K562 (cell line): ENCODE results near the gene TMEM156. TPM values are rescaled to one million over a fixed set of nuclear protein-coding genes. Genes with fewer than 3 reads are reported as not detected.

Experiments used
- ATAC-seq: fragments of 200-7000 bp; cut with Tn5 transposase; 3 replicates; pipeline ENCODE4 v1.9.1; 2020; ENCODE audit warnings: moderate library complexity
- BruUV-seq: library from RNA; stranded (reverse); fragments of 400-500 nt; replicated peaks from 2 replicates; lab custom pipeline; 2021; lab: Mats Ljungman, UMichigan
- CTCF ChIA-PET: fragments of 300-600 bp; formaldehyde crosslinking; extraction: SDS; loops from one replicate; lab custom pipeline; 2021; ENCODE audit warnings: low intra/inter-chr PET ratio; lab: Yijun Ruan, JAX
- POLR2A ChIA-PET: fragments of 300-600, 350-650 bp; sonication (Branson Sonifier 250); formaldehyde crosslinking; extraction: SDS; loops from one replicate; lab custom pipeline; 2021; ENCODE audit warnings: antibody characterized with exemption, inconsistent platforms; lab: Yijun Ruan, JAX
- DNase-seq, 4 experiments: peaks; one replicate each; pipeline versions ENCODE4 v3.0.0 to v3.0.0-alpha.2; 2011 to 2018; ENCODE audit warnings: low spot score in 3 of 4, mixed read lengths in 3 of 4; ENCODE audit errors: extremely low read depth in 1 of 4
- FAIRE-seq: peaks from 2 replicates; lab custom pipeline; 2011; peaks lifted over from hg19 to GRCh38; lab: Jason Lieb, UNC
- H2AFZ ChIP-seq: 2 replicates; pipeline ENCODE4 v1.6.0; 2011; ENCODE audit warnings: low read depth, low read length, control low read depth, inconsistent platforms
- H3K27ac ChIP-seq: fragments of 200-600 bp; 3 replicates; pipeline ENCODE4 v1.8.0; 2011; ENCODE audit warnings: low read depth, mild to moderate bottlenecking, control low read depth, inconsistent platforms, low read length, moderate library complexity, mixed read lengths; ENCODE audit errors: extremely low read depth
- H3K27me3 ChIP-seq, 2 experiments: fragments of 300-600 bp in 1 of 2; 2 replicates in 1 of 2; 3 replicates in 1 of 2; pipeline versions ENCODE4 v1.6.0 to v1.8.0; 2011; ENCODE audit warnings: inconsistent platforms in 2 of 2, low read length in 2 of 2, mild to moderate bottlenecking in 1 of 2, mixed read lengths in 1 of 2, moderate library complexity in 1 of 2; ENCODE audit not compliant: control insufficient read depth in 2 of 2, insufficient read depth in 2 of 2
- H3K36me3 ChIP-seq: fragments of 300-600 bp; 3 replicates; pipeline ENCODE4 v1.8.0; 2011; ENCODE audit warnings: mild to moderate bottlenecking, low read length, inconsistent platforms; ENCODE audit not compliant: control insufficient read depth, insufficient read depth
- H3K4me1 ChIP-seq, 2 experiments: fragments of 200-600 bp in 1 of 2; replicated peaks in 1 of 2; 2 replicates in 1 of 2; 3 replicates in 1 of 2; pipeline versions ENCODE4 v1.5.1 to v1.8.0; 2011; ENCODE audit warnings: inconsistent platforms in 2 of 2, low read length in 2 of 2, mild to moderate bottlenecking in 1 of 2, mixed read lengths in 1 of 2, moderate library complexity in 1 of 2; ENCODE audit not compliant: control insufficient read depth in 2 of 2, insufficient read depth in 2 of 2
- H3K4me2 ChIP-seq: 2 replicates; pipeline ENCODE4 v1.6.1; 2011; ENCODE audit warnings: low read length, control low read depth, inconsistent platforms, mixed read lengths; ENCODE audit not compliant: insufficient read depth
- H3K4me3 ChIP-seq: fragments of 200-600 bp; sonication (generic), shearing (Covaris generic); 2 replicates; pipeline ENCODE4 v1.5.1; 2016; ENCODE audit warnings: control low read depth, inconsistent platforms
- H3K79me2 ChIP-seq: fragments of 200-600 bp; 3 replicates; pipeline ENCODE4 v1.8.0; 2011; ENCODE audit warnings: low read length, inconsistent platforms; ENCODE audit not compliant: control insufficient read depth, insufficient read depth
- H3K9ac ChIP-seq, 2 experiments: 2 replicates each; pipeline versions ENCODE4 v1.6.0 to v1.6.1; 2011; ENCODE audit warnings: low read depth in 2 of 2, low read length in 2 of 2, control low read depth in 1 of 2, inconsistent platforms in 1 of 2, mild to moderate bottlenecking in 1 of 2, mixed read lengths in 1 of 2; ENCODE audit not compliant: insufficient read depth in 1 of 2
- H3K9me1 ChIP-seq: one replicate; pipeline ENCODE4 v1.6.0; 2011; ENCODE audit warnings: inconsistent platforms, mild to moderate bottlenecking, low read length, moderate library complexity; ENCODE audit not compliant: control insufficient read depth, insufficient read depth
- H3K9me3 ChIP-seq: replicated peaks from 2 replicates; pipeline ENCODE4 v1.5.1; 2011; ENCODE audit warnings: low read depth, low read length, inconsistent platforms; ENCODE audit not compliant: control insufficient read depth, insufficient read depth
- H4K20me1 ChIP-seq: replicated peaks from 2 replicates; pipeline ENCODE4 v1.6.1; 2011; ENCODE audit warnings: low read length, inconsistent platforms, mixed read lengths; ENCODE audit not compliant: control insufficient read depth, insufficient read depth
- ATF1 ChIP-seq, 2 experiments: fragments of 450-650 bp in 1 of 2; IDR thresholded peaks; 2 replicates each; pipeline ENCODE4 v1.6.1; 2016; ENCODE audit warnings: missing compliant biosample characterization in 1 of 2, missing genetic modification characterization in 1 of 2
- BCL6 ChIP-seq: fragments of 250-450 bp; sonication (Bioruptor Pico); IDR thresholded peaks from 2 replicates; pipeline ENCODE4 v1.4.0; 2020
- C11orf30 ChIP-seq: fragments of 450-650 bp; IDR thresholded peaks from 2 replicates; pipeline ENCODE4 v1.6.1; 2016; ENCODE audit warnings: low read depth, mild to moderate bottlenecking
- DIDO1 ChIP-seq: fragments of 450-650 bp; IDR thresholded peaks from 2 replicates; pipeline ENCODE4 v1.6.1; 2016; ENCODE audit warnings: low read depth, missing biosample characterization, missing genetic modification characterization
- FOXJ2 ChIP-seq: fragments of 200-800 bp; sonication (Bioruptor generic); IDR thresholded peaks from 2 replicates; pipeline ENCODE4 v1.6.1; 2016; ENCODE audit warnings: missing genetic modification characterization, missing compliant biosample characterization
- FOXK2 ChIP-seq, 2 experiments: fragments of 450-650 bp; IDR thresholded peaks in 1 of 2; conservative IDR thresholded peaks in 1 of 2; 2 replicates each; pipeline ENCODE4 v1.6.1; 2016; ENCODE audit warnings: low read depth in 2 of 2, mild to moderate bottlenecking in 1 of 2
- GABPA ChIP-seq: fragments of 200-800 bp; sonication (Bioruptor generic); conservative IDR thresholded peaks from 2 replicates; pipeline ENCODE4 v1.6.1; 2016; ENCODE audit warnings: low read depth, missing genetic modification characterization, missing compliant biosample characterization
- NELFE ChIP-seq: IDR thresholded peaks from 2 replicates; pipeline ENCODE4 v1.6.1; 2011; ENCODE audit warnings: mild to moderate bottlenecking; ENCODE audit not compliant: insufficient read depth, insufficient read length
- SMARCA4 ChIP-seq: fragments of 450-650 bp; IDR thresholded peaks from 2 replicates; pipeline ENCODE4 v1.6.1; 2016
- ZNF316 ChIP-seq: fragments of 450-650 bp; IDR thresholded peaks from 2 replicates; pipeline ENCODE4 v1.6.1; 2016
- ZNF57 ChIP-seq: fragments of 450-650 bp; formaldehyde crosslinking; IDR thresholded peaks from 2 replicates; pipeline ENCODE4 v1.4.0; 2020; ENCODE audit warnings: mild to moderate bottlenecking, moderate library complexity
- ZNF75A ChIP-seq: fragments of 450-650 bp; formaldehyde crosslinking; IDR thresholded peaks from 2 replicates; pipeline ENCODE4 v1.4.0; 2020; ENCODE audit warnings: mild to moderate bottlenecking
- ZNF778 ChIP-seq: fragments of 450-650 bp; formaldehyde crosslinking; IDR thresholded peaks from 2 replicates; pipeline ENCODE4 v1.4.0; 2020; ENCODE audit warnings: mild to moderate bottlenecking, moderate library complexity
- in situ Hi-C: fragments of 300-500 bp; cut with MboI; formaldehyde crosslinking; loops from 4 replicates; pipeline ENCODE4 v1.15.0; 2018; ENCODE audit warnings: inconsistent platforms, mixed read lengths
- intact Hi-C: fragments of 100-400 bp; cut with micrococcal nuclease; formaldehyde crosslinking; loops from 2 replicates; pipeline ENCODE4 v1.14.2; 2022
- polyA plus RNA-seq, 8 experiments: library from polyadenylated mRNA; depleted of rRNA in 4 of 8; stranded (reverse) in 5 of 8; unstranded in 3 of 8; fragments of >200 nt; fragmentation: Nextera tagmentation in 2 of 8; fragmentation: Illumina TruSeq in 1 of 8; extraction: Ambion mirVana in 2 of 8; extraction: Trizol in 1 of 8; gene quantifications; 2 replicates each; pipeline versions ENCODE4 v1.2.1 to v1.2.3, GENCODE V29; 2011 to 2014; ENCODE audit warnings: inconsistent platforms in 1 of 8, missing spikeins in 1 of 8
- total RNA-seq, 7 experiments: library from RNA; depleted of rRNA in 6 of 7; stranded (reverse); fragments of >200 nt in 6 of 7; fragmentation: Illumina TruSeq in 2 of 7; extraction: Trizol in 2 of 7; gene quantifications; 2 replicates each; pipeline versions ENCODE4 v1.2.1 to v1.2.3, GENCODE V29; 2011 to 2021; ENCODE audit warnings: low replicate concordance in 1 of 7
- TF ChIP-seq, protein P1 (sequence below): fragments of 450-650 bp; IDR thresholded peaks from 2 replicates; pipeline ENCODE4 v1.6.1; 2018; ENCODE audit not compliant: partially characterized antibody
- TF ChIP-seq, protein P2 (sequence below): sonication (generic); formaldehyde crosslinking; IDR thresholded peaks from 2 replicates; pipeline ENCODE4 v1.8.1; 2023; ENCODE audit warnings: mild to moderate bottlenecking, missing genetic modification reagents
- TF ChIP-seq, protein P3 (sequence below): fragments of 250-450 bp; sonication (Bioruptor Pico); IDR thresholded peaks from 2 replicates; pipeline ENCODE4 v1.9.0; 2021; ENCODE audit warnings: mild to moderate bottlenecking

TMEM156 gene
- total and polyA plus RNA-seq, 9 of the 15 experiments (the other 6 are each of a cell fraction or from before 2014, with no cell fraction given): 3.5 to 9.6 (median 6.4) TPM

DNA sequence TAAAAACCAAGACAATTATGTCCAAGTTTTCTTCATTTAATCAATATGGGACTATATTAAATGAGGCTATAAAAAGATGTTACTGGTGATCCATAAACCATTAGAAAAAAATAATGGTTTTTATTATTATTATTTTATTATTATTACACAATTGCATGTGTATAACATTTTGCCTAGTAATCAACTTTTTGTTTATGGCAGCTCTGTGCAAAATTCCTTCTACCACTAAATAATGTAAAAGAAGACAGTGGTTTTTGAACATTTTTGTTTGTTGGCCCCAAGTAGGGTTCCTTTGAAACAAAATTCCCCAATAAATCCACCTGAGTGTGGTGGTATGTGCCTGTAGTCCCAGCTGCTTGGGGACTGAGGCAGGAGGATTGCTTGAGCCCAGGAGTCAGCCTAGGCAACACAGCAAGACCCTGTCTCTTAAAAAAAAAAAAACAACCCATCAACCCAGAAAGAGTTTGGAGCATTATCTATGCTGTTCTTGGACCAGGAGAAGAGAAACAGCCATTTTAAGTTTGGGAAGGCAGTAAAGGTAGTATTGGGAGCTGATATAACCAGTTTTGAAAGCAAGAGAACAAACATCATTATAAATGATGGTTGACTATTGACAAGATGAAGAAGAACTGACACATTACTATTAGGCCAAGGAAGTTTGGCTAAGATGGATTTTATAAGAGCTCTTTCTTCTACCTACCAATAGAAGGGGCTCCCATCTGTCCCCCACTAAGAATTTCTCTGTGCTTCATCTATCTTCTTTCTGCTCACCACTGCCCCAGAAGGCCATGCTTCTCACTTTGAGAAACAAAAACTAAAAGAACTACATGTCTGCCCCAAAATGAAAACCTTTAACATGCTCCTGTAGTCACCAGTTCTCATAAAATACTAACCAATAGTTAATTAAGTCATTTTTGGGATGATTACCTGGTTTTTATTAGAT lies 2.2 kb downstream of the TMEM156 start:
- peaks cover 15% of the 10 kb centered on the region; the same call in 2 of the 3 replicates for H3K79me2 ChIP-seq
- FAIRE-seq (no peak), DNase-seq (peak in 1 of 4 experiments; percentile 34), ATAC-seq (peak; percentile 46)
- H4K20me1 ChIP-seq: no peaks in the 10 kb centered on the region
- H3K9me3 ChIP-seq: no peaks in the 10 kb centered on the region
- no peaks in the 10 kb centered on the region for H3K36me3 ChIP-seq
- no TSS peak for BruUV-seq
- H3K4me2 ChIP-seq: peak overlapping the region; percentile 13
- POLR2A ChIA-PET: interaction anchor here (0.6 to 1.4 kb wide), 4 partner anchors 13 to 424 kb away, joined by 3 to 11 read pairs (median 4); no protein-coding TSS in a partner anchor
- peak overlapping the region; percentile 17 for H3K4me3 ChIP-seq
- H3K9me1 ChIP-seq: no peaks in the 10 kb centered on the region
- in situ Hi-C loops (no loop called here), intact Hi-C loops (no loop called here)
- peak overlapping the region in 1 of 2 experiments; percentile 49; a peak in 3 of 4 replicates for H3K9ac ChIP-seq
- CTCF ChIA-PET: no interaction called here
- peak overlapping the region; percentile 77 for H2AFZ ChIP-seq
- H3K27me3 ChIP-seq: no peaks in the 10 kb centered on the region
- peak overlapping the region; percentile 62; the same call in 2 of the 3 replicates for H3K27ac ChIP-seq
- H3K4me1 ChIP-seq: peaks cover 14 to 15% of the 10 kb centered on the region in 2 experiments; a peak in 4 of 5 replicates
- TF ChIP-seq FOXJ2 (tag): no peak
- TF ChIP-seq GABPA (tag): no peak
- TF ChIP-seq FOXK2 (conservative IDR thresholded peaks at IDR 0.05 in 1 of 2, IDR thresholded peaks at IDR 0.05 in 1 of 2; ENCODE audit: low read depth in 2 of 2): no peak
- TF ChIP-seq, protein P1, sequence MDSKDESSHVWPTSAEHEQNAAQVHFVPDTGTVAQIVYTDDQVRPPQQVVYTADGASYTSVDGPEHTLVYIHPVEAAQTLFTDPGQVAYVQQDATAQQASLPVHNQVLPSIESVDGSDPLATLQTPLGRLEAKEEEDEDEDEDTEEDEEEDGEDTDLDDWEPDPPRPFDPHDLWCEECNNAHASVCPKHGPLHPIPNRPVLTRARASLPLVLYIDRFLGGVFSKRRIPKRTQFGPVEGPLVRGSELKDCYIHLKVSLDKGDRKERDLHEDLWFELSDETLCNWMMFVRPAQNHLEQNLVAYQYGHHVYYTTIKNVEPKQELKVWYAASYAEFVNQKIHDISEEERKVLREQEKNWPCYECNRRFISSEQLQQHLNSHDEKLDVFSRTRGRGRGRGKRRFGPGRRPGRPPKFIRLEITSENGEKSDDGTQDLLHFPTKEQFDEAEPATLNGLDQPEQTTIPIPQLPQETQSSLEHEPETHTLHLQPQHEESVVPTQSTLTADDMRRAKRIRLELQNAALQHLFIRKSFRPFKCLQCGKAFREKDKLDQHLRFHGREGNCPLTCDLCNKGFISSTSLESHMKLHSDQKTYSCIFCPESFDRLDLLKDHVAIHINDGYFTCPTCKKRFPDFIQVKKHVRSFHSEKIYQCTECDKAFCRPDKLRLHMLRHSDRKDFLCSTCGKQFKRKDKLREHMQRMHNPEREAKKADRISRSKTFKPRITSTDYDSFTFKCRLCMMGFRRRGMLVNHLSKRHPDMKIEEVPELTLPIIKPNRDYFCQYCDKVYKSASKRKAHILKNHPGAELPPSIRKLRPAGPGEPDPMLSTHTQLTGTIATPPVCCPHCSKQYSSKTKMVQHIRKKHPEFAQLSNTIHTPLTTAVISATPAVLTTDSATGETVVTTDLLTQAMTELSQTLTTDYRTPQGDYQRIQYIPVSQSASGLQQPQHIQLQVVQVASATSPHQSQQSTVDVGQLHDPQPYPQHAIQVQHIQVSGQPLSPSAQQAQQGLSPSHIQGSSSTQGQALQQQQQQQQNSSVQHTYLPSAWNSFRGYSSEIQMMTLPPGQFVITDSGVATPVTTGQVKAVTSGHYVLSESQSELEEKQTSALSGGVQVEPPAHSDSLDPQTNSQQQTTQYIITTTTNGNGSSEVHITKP: peak; percentile 21
- TF ChIP-seq ATF1 (CRISPR knock-in tag; IDR thresholded peaks at IDR 0.05): no peak
- no peak for TF ChIP-seq ATF1 (tag; IDR thresholded peaks at IDR 0.05)
- TF ChIP-seq DIDO1 (tag): no peak
- TF ChIP-seq, protein P2, sequence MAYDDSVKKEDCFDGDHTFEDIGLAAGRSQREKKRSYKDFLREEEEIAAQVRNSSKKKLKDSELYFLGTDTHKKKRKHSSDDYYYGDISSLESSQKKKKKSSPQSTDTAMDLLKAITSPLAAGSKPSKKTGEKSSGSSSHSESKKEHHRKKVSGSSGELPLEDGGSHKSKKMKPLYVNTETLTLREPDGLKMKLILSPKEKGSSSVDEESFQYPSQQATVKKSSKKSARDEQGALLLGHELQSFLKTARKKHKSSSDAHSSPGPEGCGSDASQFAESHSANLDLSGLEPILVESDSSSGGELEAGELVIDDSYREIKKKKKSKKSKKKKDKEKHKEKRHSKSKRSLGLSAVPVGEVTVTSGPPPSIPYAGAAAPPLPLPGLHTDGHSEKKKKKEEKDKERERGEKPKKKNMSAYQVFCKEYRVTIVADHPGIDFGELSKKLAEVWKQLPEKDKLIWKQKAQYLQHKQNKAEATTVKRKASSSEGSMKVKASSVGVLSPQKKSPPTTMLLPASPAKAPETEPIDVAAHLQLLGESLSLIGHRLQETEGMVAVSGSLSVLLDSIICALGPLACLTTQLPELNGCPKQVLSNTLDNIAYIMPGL (CRISPR knock-in tag): no peak
- TF ChIP-seq, protein P3, sequence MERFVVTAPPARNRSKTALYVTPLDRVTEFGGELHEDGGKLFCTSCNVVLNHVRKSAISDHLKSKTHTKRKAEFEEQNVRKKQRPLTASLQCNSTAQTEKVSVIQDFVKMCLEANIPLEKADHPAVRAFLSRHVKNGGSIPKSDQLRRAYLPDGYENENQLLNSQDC (CRISPR knock-in tag): no peak
- no peak for TF ChIP-seq ZNF75A (CRISPR knock-in tag)
- peak; percentile 77 for TF ChIP-seq ZNF316
- TF ChIP-seq C11orf30: peak; percentile 55
- no peak for TF ChIP-seq NELFE
- 0 out of 2 replicates have a peak, but pooled peaks have one; percentile 21 for TF ChIP-seq SMARCA4
- no peak for TF ChIP-seq ZNF778 (CRISPR knock-in tag)
- TF ChIP-seq ZNF57 (CRISPR knock-in tag): no peak
- no peak for TF ChIP-seq BCL6
